HepG2 (cell line): ENCODE results near the gene FIBP. TPM values are rescaled to one million over a fixed set of nuclear protein-coding genes. Genes with fewer than 3 reads are reported as not detected.

ENCODE experiments used
- HMGXB3 ChIP-seq: sonication (generic); formaldehyde crosslinking; IDR thresholded peaks from 2 replicates; pipeline ENCODE4 v1.4.0; 2020; ENCODE audit warnings: missing genetic modification reagents, borderline replicate concordance
- JUNB ChIP-seq: sonication (generic); formaldehyde crosslinking; IDR thresholded peaks from 2 replicates; pipeline ENCODE4 v1.8.0; 2022; ENCODE audit warnings: missing genetic modification reagents, mild to moderate bottlenecking, borderline replicate concordance
- KLF6 ChIP-seq: IDR thresholded peaks from 2 replicates; pipeline ENCODE4 v1.8.0; 2016; ENCODE audit warnings: missing biosample characterization, missing genetic modification reagents
- NFRKB ChIP-seq: fragments of 450-650 bp; IDR thresholded peaks from 2 replicates; pipeline ENCODE4 v1.6.1; 2017
- PAXIP1 ChIP-seq: sonication (generic); formaldehyde crosslinking; conservative IDR thresholded peaks from 2 replicates; pipeline ENCODE4 v1.4.0; 2020; ENCODE audit warnings: mild to moderate bottlenecking, missing genetic modification reagents, moderate library complexity
- POLR2G ChIP-seq: fragments of 200-400 bp; formaldehyde crosslinking; IDR thresholded peaks from 2 replicates; pipeline ENCODE4 v1.6.1; 2018; ENCODE audit warnings: mild to moderate bottlenecking, low read depth, low read length, moderate library complexity
- RARG ChIP-seq: sonication (generic); formaldehyde crosslinking; IDR thresholded peaks from 2 replicates; pipeline ENCODE4 v1.4.0; 2020; ENCODE audit warnings: low read depth, mild to moderate bottlenecking, missing genetic modification reagents
- RFX5 ChIP-seq: IDR thresholded peaks from 2 replicates; pipeline ENCODE4 v1.6.1; 2011; ENCODE audit warnings: low read depth, low read length, improper control_type of control experiment
- SKI ChIP-seq: fragments of 450-650 bp; IDR thresholded peaks from one replicate; pipeline ENCODE4 v1.6.1; 2018; ENCODE audit warnings: mild to moderate bottlenecking; ENCODE audit not compliant: partially characterized antibody
- U2AF2 ChIP-seq: fragments of 200-400 bp; formaldehyde crosslinking; IDR thresholded peaks from 2 replicates; pipeline ENCODE4 v1.6.1; 2017; ENCODE audit warnings: low read depth, mild to moderate bottlenecking, low read length
- ZBTB43 ChIP-seq: sonication (generic); formaldehyde crosslinking; conservative IDR thresholded peaks from 2 replicates; pipeline ENCODE4 v1.4.0; 2020; ENCODE audit warnings: missing genetic modification reagents
- ZNF160 ChIP-seq: sonication (generic); formaldehyde crosslinking; IDR thresholded peaks from 2 replicates; pipeline ENCODE4 v1.8.0; 2022; ENCODE audit warnings: mild to moderate bottlenecking, inconsistent platforms, missing genetic modification reagents
- ZNF235 ChIP-seq: sonication (generic); formaldehyde crosslinking; IDR thresholded peaks from 2 replicates; pipeline ENCODE4 v1.8.1; 2023; ENCODE audit warnings: mild to moderate bottlenecking, missing genetic modification reagents, borderline replicate concordance
- ZNF660 ChIP-seq: sonication (generic); formaldehyde crosslinking; IDR thresholded peaks from 2 replicates; pipeline ENCODE4 v1.5.1; 2020; ENCODE audit warnings: mild to moderate bottlenecking, low read depth, missing genetic modification reagents, borderline replicate concordance
- ZSCAN9 ChIP-seq: IDR thresholded peaks from 2 replicates; pipeline ENCODE4 v1.6.1; 2016; ENCODE audit warnings: borderline replicate concordance
- polyA plus RNA-seq, 8 experiments: library from polyadenylated mRNA; depleted of rRNA in 3 of 8; stranded (reverse) in 7 of 8; unstranded in 1 of 8; fragments of >200 nt; fragmentation: Illumina TruSeq in 4 of 8; extraction: Trizol in 4 of 8; gene quantifications; 2 replicates each; pipeline versions ENCODE4 v1.2.1 to v1.2.3, GENCODE V29; 2011 to 2016; ENCODE audit warnings: low read depth in 4 of 8, missing spikeins in 1 of 8, mixed read lengths in 1 of 8; ENCODE audit not compliant: insufficient read depth in 1 of 8
- total RNA-seq, 5 experiments: library from RNA; depleted of rRNA; stranded (reverse); fragments of >200 nt; fragmentation: Illumina TruSeq; extraction: Trizol; gene quantifications; 2 replicates each; pipeline ENCODE4 v1.2.3, GENCODE V29; 2016; ENCODE audit warnings: low read depth in 1 of 5
- TF ChIP-seq, protein P1 (sequence below): sonication (generic); formaldehyde crosslinking; IDR thresholded peaks from 2 replicates; pipeline ENCODE4 v1.8.0; 2022; ENCODE audit warnings: missing genetic modification reagents, mild to moderate bottlenecking, borderline replicate concordance
- TF ChIP-seq, protein P2 (sequence below): sonication (generic); formaldehyde crosslinking; IDR thresholded peaks from 2 replicates; pipeline ENCODE4 v1.8.0; 2023; ENCODE audit warnings: mild to moderate bottlenecking, missing genetic modification reagents

FIBP gene
- total and polyA plus RNA-seq, 2 of the 13 experiments (the other 11 are each of a cell fraction or from before 2014, with no cell fraction given), result 42.9 to 62.1 TPM

DNA sequence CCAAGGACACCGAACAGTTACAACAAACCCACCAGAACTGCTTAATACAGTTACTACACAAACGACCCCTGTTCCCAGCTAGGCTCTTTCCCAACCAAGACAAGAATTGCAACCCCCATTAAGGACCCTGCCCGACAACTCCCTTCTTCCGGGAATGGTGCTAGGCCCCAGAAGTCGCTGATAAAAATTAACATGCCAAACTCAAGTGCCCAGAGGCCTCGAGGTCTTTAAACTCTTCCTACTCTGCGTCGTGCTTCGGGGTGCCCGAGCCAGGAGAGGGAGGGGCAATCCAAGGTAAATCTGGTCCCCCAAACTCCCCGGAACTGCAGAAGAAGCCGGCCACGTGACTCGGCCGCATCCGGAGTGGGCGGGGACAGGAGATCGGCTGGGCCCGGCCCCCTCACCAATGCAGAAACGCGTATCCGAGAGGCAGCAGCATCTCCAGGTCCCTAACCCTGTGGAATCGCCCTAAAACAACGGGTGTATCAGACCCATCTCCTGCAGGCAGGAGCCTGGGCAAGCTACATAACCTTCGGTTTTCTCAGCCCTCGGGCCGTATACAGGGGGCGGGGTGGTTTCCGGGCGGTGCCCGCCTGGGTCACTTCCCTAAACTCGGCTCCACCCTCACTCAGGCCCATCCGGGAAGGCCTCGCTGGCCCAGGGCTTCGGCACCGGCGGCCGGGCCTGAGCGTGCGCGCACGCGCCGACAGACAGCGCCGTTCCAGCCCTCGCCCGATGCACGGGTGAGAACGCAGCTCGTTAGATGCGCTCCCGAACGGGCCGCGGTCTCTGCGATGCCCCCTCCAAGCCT, 31.4 kb downstream of the FIBP start (continued):
- TF ChIP-seq POLR2G (peak; percentile 55; the same call in 1 of the 2 replicates), ZNF660 (CRISPR knock-in tag) (no peak), ZNF235 (CRISPR knock-in tag) (peak; percentile 58; the same call in 1 of the 2 replicates), JUNB (CRISPR knock-in tag) (no peak), RFX5 (no peak), KLF6 (CRISPR knock-in tag) (no peak), ZNF160 (CRISPR knock-in tag) (no peak), ZSCAN9 (CRISPR knock-in tag) (0 out of 2 replicates have a peak, but pooled peaks have one; percentile 23), U2AF2 (no peak), NFRKB (no peak), SKI (no peak), PAXIP1 (CRISPR knock-in tag) (no peak), ZBTB43 (CRISPR knock-in tag) (no peak), RARG (CRISPR knock-in tag) (no peak), HMGXB3 (CRISPR knock-in tag) (peak; percentile 48; the same call in 1 of the 2 replicates)
- TF ChIP-seq, protein P1, sequence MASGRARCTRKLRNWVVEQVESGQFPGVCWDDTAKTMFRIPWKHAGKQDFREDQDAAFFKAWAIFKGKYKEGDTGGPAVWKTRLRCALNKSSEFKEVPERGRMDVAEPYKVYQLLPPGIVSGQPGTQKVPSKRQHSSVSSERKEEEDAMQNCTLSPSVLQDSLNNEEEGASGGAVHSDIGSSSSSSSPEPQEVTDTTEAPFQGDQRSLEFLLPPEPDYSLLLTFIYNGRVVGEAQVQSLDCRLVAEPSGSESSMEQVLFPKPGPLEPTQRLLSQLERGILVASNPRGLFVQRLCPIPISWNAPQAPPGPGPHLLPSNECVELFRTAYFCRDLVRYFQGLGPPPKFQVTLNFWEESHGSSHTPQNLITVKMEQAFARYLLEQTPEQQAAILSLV (CRISPR knock-in tag), result no peak
- TF ChIP-seq, protein P2, sequence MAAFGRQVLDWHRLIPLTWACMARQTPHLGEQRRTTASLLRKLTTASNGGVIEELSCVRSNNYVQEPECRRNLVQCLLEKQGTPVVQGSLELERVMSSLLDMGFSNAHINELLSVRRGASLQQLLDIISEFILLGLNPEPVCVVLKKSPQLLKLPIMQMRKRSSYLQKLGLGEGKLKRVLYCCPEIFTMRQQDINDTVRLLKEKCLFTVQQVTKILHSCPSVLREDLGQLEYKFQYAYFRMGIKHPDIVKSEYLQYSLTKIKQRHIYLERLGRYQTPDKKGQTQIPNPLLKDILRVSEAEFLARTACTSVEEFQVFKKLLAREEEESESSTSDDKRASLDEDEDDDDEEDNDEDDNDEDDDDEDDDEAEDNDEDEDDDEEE (CRISPR knock-in tag), result peak; percentile 10; the same call in 1 of the 2 replicates
